HCT116 (cell line): ENCODE measurements around the gene NFX1. TPM values are rescaled to one million over a fixed set of nuclear protein-coding genes. Genes with fewer than 3 reads are reported as not detected.
"Not testable (repeated sequence)": the region's sequence is repeated elsewhere in the genome, so short reads cannot be mapped to it uniquely, and the experiment has no call there.

Experiments used
- ATAC-seq: fragments of 200-7000 bp; cut with Tn5 transposase; 2 replicates; pipeline ENCODE4 v1.9.1; 2020; ENCODE audit warnings: mild to moderate bottlenecking, moderate library complexity
- BruUV-seq: library from RNA; stranded (reverse); fragments of 400-500 nt; replicated peaks from 2 replicates; lab custom pipeline; 2021; lab: Mats Ljungman, UMichigan
- CTCF ChIA-PET: fragments of 300-600 bp; sonication (Branson Sonifier 250); formaldehyde crosslinking; loops from one replicate; lab custom pipeline; 2021; ENCODE audit warnings: antibody characterized with exemption; lab: Charles Lee
- POLR2A ChIA-PET: fragments of 300-600, 350-600 bp; sonication (Branson Sonifier 250); formaldehyde crosslinking; loops from one replicate; lab custom pipeline; 2021; ENCODE audit warnings: antibody characterized with exemption; lab: Charles Lee
- RAD21 ChIA-PET, 2 experiments: fragments of 300-600 bp; sonication (Branson Sonifier 250); formaldehyde crosslinking; loops; one replicate each; lab custom pipeline; 2023; ENCODE audit warnings: low total read pairs in 2 of 2; ENCODE audit not compliant: uncharacterized antibody in 2 of 2, unreplicated experiment in 2 of 2, low non-redundant PET in 1 of 2; lab: Charles Lee
- DNase-seq: peaks from one replicate; pipeline ENCODE4 v3.0.0-alpha.2; 2010; ENCODE audit warnings: low read depth, low spot score
- H2AFZ ChIP-seq: fragments of 200-600 bp; shearing (Covaris generic), sonication (generic); 2 replicates; pipeline ENCODE4 v1.6.1; 2017; ENCODE audit warnings: low read depth, mixed run types, mixed read lengths, antibody characterized with exemption, low read length; ENCODE audit not compliant: poor library complexity, severe bottlenecking
- H3K27ac ChIP-seq: 2 replicates; pipeline ENCODE4 v1.5.1; 2012; ENCODE audit warnings: low read depth, low read length
- H3K27me3 ChIP-seq: fragments of 200-600 bp; sonication (generic); 2 replicates; pipeline ENCODE4 v1.6.1; 2016; ENCODE audit warnings: mixed run types, low read length, mixed read lengths; ENCODE audit not compliant: insufficient read depth
- H3K36me3 ChIP-seq, 2 experiments: fragments of 200-500 bp in 1 of 2; fragments of 200-600 bp in 1 of 2; sonication (Bioruptor generic) in 1 of 2; sonication (generic) in 1 of 2; 2 replicates each; pipeline versions ENCODE4 v1.5.1 to v1.6.1; 2014 to 2016; ENCODE audit warnings: low read length in 2 of 2, inconsistent platforms in 1 of 2, mixed read lengths in 1 of 2, mixed run types in 1 of 2; ENCODE audit not compliant: insufficient read depth in 2 of 2, control insufficient read depth in 1 of 2
- H3K4me1 ChIP-seq, 2 experiments: fragments of 200-600 bp in 1 of 2; sonication (generic) in 1 of 2; 2 replicates each; pipeline versions ENCODE4 v1.5.1 to v1.6.1; 2012 to 2017; ENCODE audit warnings: low read length in 2 of 2, inconsistent platforms in 1 of 2, mild to moderate bottlenecking in 1 of 2, mixed read lengths in 1 of 2, mixed run types in 1 of 2, moderate library complexity in 1 of 2; ENCODE audit not compliant: insufficient read depth in 2 of 2, control insufficient read depth in 1 of 2
- H3K4me2 ChIP-seq: fragments of 200-600 bp; sonication (generic); 2 replicates; pipeline ENCODE4 v1.6.1; 2017; ENCODE audit warnings: mixed run types, low read length, mixed read lengths
- H3K4me3 ChIP-seq, 2 experiments: fragments of 200-600 bp in 1 of 2; sonication (generic) in 1 of 2; replicated peaks in 1 of 2; 2 replicates each; pipeline ENCODE4 v1.5.1; 2011 to 2016; ENCODE audit warnings: low read length in 2 of 2, control low read depth in 1 of 2, low read depth in 1 of 2, mild to moderate bottlenecking in 1 of 2, mixed read lengths in 1 of 2, mixed run types in 1 of 2
- H3K79me2 ChIP-seq: fragments of 200-600 bp; sonication (generic); 2 replicates; pipeline ENCODE4 v1.6.1; 2017; ENCODE audit warnings: mild to moderate bottlenecking, mixed run types, low read length, moderate library complexity, mixed read lengths; ENCODE audit not compliant: insufficient read depth
- H3K9ac ChIP-seq: fragments of 200-600 bp; sonication (generic); 2 replicates; pipeline ENCODE4 v1.6.1; 2016; ENCODE audit warnings: low read length, mixed read lengths
- H3K9me2 ChIP-seq: fragments of 200-600 bp; sonication (generic), shearing (Covaris generic); 2 replicates; pipeline ENCODE4 v1.6.1; 2017; ENCODE audit warnings: mixed run types, mild to moderate bottlenecking, moderate library complexity; ENCODE audit not compliant: insufficient read depth
- H3K9me3 ChIP-seq, 2 experiments: fragments of 200-500 bp in 1 of 2; fragments of 200-600 bp in 1 of 2; sonication (Bioruptor generic) in 1 of 2; sonication (generic) in 1 of 2; 2 replicates each; pipeline ENCODE4 v1.6.1; 2014 to 2017; ENCODE audit warnings: low read length in 2 of 2, mixed read lengths in 2 of 2, inconsistent platforms in 1 of 2, low read depth in 1 of 2, mild to moderate bottlenecking in 1 of 2, mixed run types in 1 of 2, moderate library complexity in 1 of 2; ENCODE audit not compliant: control insufficient read depth in 1 of 2, insufficient read depth in 1 of 2
- H4K20me1 ChIP-seq: fragments of 200-600 bp; sonication (generic), shearing (Covaris generic); 2 replicates; pipeline ENCODE4 v1.6.1; 2017; ENCODE audit warnings: mixed run types, mild to moderate bottlenecking, moderate library complexity; ENCODE audit not compliant: insufficient read depth
- EGR1 ChIP-seq: IDR thresholded peaks from 2 replicates; pipeline ENCODE4 v1.6.1; 2012; ENCODE audit warnings: low read depth
- TCF7L2 ChIP-seq: IDR thresholded peaks from 2 replicates; pipeline ENCODE4 v1.7.0; 2011; ENCODE audit warnings: borderline replicate concordance, inconsistent platforms; ENCODE audit not compliant: insufficient read depth, insufficient read length; ENCODE audit errors: extremely low read depth
- YY1 ChIP-seq: IDR thresholded peaks from 2 replicates; pipeline ENCODE4 v1.6.1; 2011; ENCODE audit warnings: low read length, low read depth, moderate library complexity, mild to moderate bottlenecking; ENCODE audit not compliant: insufficient replicate concordance; ENCODE audit errors: extremely low read depth
- intact Hi-C: fragments of 100-400 bp; cut with micrococcal nuclease; formaldehyde crosslinking; loops from 2 replicates; pipeline ENCODE4 v1.10.0; 2022
- total RNA-seq: library from RNA; stranded (reverse); gene quantifications from one replicate; pipeline ENCODE4 v1.2.1, GENCODE V29; 2021; ENCODE audit not compliant: unreplicated experiment

The NFX1 gene
- total RNA-seq, 1 experiment from 2014 or later, result 31.7 TPM

- Histone ChIP-seq H3K9me3 (no peaks in the 10 kb centered on the region), H3K4me2 (no peak overlapping the region), H3K27ac (no peak overlapping the region), H2AFZ (no peak overlapping the region), H3K27me3 (no peaks in the 10 kb centered on the region), H4K20me1 (no peaks in the 10 kb centered on the region), H3K36me3 (no peaks in the 10 kb centered on the region), H3K9ac (no peak overlapping the region), H3K4me3 (no peak overlapping the region), H3K9me2 (no peaks in the 10 kb centered on the region), H3K4me1 (peaks cover 24 to 25% of the 10 kb centered on the region in 2 experiments; a peak in 3 of 4 replicates), H3K79me2 (no peaks in the 10 kb centered on the region)
- POLR2A ChIA-PET, result no interaction called here
- ATAC-seq (no peak), DNase-seq (no peak)
- intact Hi-C loops, result no loop called here
- CTCF ChIA-PET, result no interaction called here
- RAD21 ChIA-PET, result no interaction called here
- TF ChIP-seq TCF7L2, result no peak
- TF ChIP-seq YY1, result no peak
- TF ChIP-seq EGR1, result no peak
- BruUV-seq, result no TSS peak
These were observed 98.0 kb downstream of the NFX1 start for GRCh38 chr9:33388110-33388994.

GRCh38 chr9:33391111-33391771 lies 100.9 kb downstream of the NFX1 start:
- intact Hi-C loops, result not testable (repeated sequence)
- peak overlapping the region; percentile 58 for H3K27ac ChIP-seq
- POLR2A ChIA-PET, result interaction anchor here (0.6 kb wide), 1 partner anchor 83 kb away, joined by 3 read pairs; the partner anchor contains the start of gene NOL6

GRCh38 chr9:33392591-33393021 lies 102.3 kb downstream of the NFX1 start:
- CTCF ChIA-PET, result interaction anchor here (2.2 to 2.9 kb wide), 2 partner anchors 17 to 60 kb away, joined by 7 to 17 read pairs; no protein-coding TSS in a partner anchor
- POLR2A ChIA-PET, result interaction anchor here (1.1 kb wide), 1 partner anchor 17 kb away, joined by 3 read pairs; no protein-coding TSS in a partner anchor

More at GRCh38 chr9:33391111-33391771, 100.9 kb downstream of the NFX1 start:
- RAD21 ChIA-PET, H3K36me3 ChIP-seq, H3K9me3 ChIP-seq, BruUV-seq, H3K79me2 ChIP-seq, H3K9ac ChIP-seq, ATAC-seq, H3K27me3 ChIP-seq, H3K9me2 ChIP-seq, H4K20me1 ChIP-seq: not testable (repeated sequence)
- CTCF ChIA-PET, result interaction anchor here (0.7 to 2.9 kb wide), 6 partner anchors 9 to 347 kb away, joined by 3 to 17 read pairs (median 5); no protein-coding TSS in a partner anchor
- H3K4me3 ChIP-seq, result peak overlapping the region in 1 of 2 experiments; percentile 30; a peak in 1 of 4 replicates
- H3K4me1 ChIP-seq, result peaks cover 24 to 26% of the 10 kb centered on the region in 2 experiments; a peak in 3 of 4 replicates
- peak; percentile 67 for DNase-seq
- peak overlapping the region; percentile 88 for H2AFZ ChIP-seq
- H3K4me2 ChIP-seq, result peak overlapping the region; percentile 68

More at GRCh38 chr9:33392591-33393021, 102.3 kb downstream of the NFX1 start:
- H3K4me3 ChIP-seq, intact Hi-C loops, H3K79me2 ChIP-seq, BruUV-seq, H2AFZ ChIP-seq, H3K27ac ChIP-seq, H3K9me3 ChIP-seq, H3K9me2 ChIP-seq, RAD21 ChIA-PET, H3K36me3 ChIP-seq, DNase-seq, H4K20me1 ChIP-seq, H3K27me3 ChIP-seq, H3K9ac ChIP-seq: not testable (repeated sequence)
- ATAC-seq, result peak; percentile 44; the same call in 1 of the 2 replicates
- Histone ChIP-seq H3K4me2 (peak overlapping the region; percentile 23; the same call in 1 of the 2 replicates), H3K4me1 (peaks cover 24 to 26% of the 10 kb centered on the region in 2 experiments; a peak in 3 of 4 replicates)
